Neural cell (in vitro differentiated cells): ENCODE data around the gene PSMC3. TPM values are rescaled to one million over a fixed set of nuclear protein-coding genes. Genes with fewer than 3 reads are reported as not detected.

ENCODE experiments used
- H2AFZ ChIP-seq: fragments of 200-600, 300-800 bp; sonication (generic), shearing (Covaris generic); 2 replicates; pipeline ENCODE4 v1.6.0; 2014; ENCODE audit warnings: low read depth, mild to moderate bottlenecking, antibody characterized with exemption, low read length, moderate library complexity
- H3F3A ChIP-seq: fragments of 200-600 bp; shearing (Covaris generic); 2 replicates; pipeline ENCODE4 v1.6.1; 2016; ENCODE audit warnings: mild to moderate bottlenecking, moderate library complexity, mixed read lengths, antibody characterized with exemption, low read length; ENCODE audit not compliant: insufficient read depth, poor library complexity, severe bottlenecking
- H3K27ac ChIP-seq: fragments of 200-600, 300-800 bp; sonication (generic), shearing (Covaris generic); 2 replicates; pipeline ENCODE4 v1.5.1; 2014; ENCODE audit warnings: mild to moderate bottlenecking, low read length, moderate library complexity
- H3K27me3 ChIP-seq: fragments of 300-800, 200-600 bp; sonication (generic), shearing (Covaris generic); 2 replicates; pipeline ENCODE4 v1.6.0; 2014; ENCODE audit warnings: mild to moderate bottlenecking, low read depth, low read length, moderate library complexity; ENCODE audit not compliant: insufficient read depth
- H3K36me3 ChIP-seq: fragments of 300-800, 200-600 bp; sonication (generic), shearing (Covaris generic); 2 replicates; pipeline ENCODE4 v1.5.1; 2014; ENCODE audit warnings: mild to moderate bottlenecking, antibody characterized with exemption, low read length, moderate library complexity; ENCODE audit not compliant: insufficient read depth
- H3K4me2 ChIP-seq: fragments of 300-800, 200-600 bp; sonication (generic), shearing (Covaris generic); 2 replicates; pipeline ENCODE4 v1.6.0; 2014; ENCODE audit warnings: mild to moderate bottlenecking, low read length
- H3K4me3 ChIP-seq: fragments of 300-800, 200-600 bp; sonication (generic), shearing (Covaris generic); 2 replicates; pipeline ENCODE4 v1.5.1; 2014; ENCODE audit warnings: mild to moderate bottlenecking, low read length, moderate library complexity
- H3K79me2 ChIP-seq: fragments of 200-600 bp; shearing (Covaris generic); replicated peaks from 2 replicates; pipeline ENCODE4 v1.6.0; 2014; ENCODE audit warnings: mild to moderate bottlenecking, low read length, moderate library complexity; ENCODE audit not compliant: insufficient read depth
- H3K9ac ChIP-seq: fragments of 300-800, 200-600 bp; sonication (generic), shearing (Covaris generic); 2 replicates; pipeline ENCODE4 v1.6.1; 2016; ENCODE audit warnings: mild to moderate bottlenecking, low read length, mixed read lengths
- H3K9me2 ChIP-seq: fragments of 200-600 bp; shearing (Covaris generic); 2 replicates; pipeline ENCODE4 v1.6.1; 2016; ENCODE audit warnings: mild to moderate bottlenecking, low read length, mixed read lengths; ENCODE audit not compliant: insufficient read depth
- H3K9me3 ChIP-seq: fragments of 200-600, 300-800 bp; sonication (generic), shearing (Covaris generic); 2 replicates; pipeline ENCODE4 v1.6.1; 2016; ENCODE audit warnings: mild to moderate bottlenecking, mixed run types, low read length, moderate library complexity, mixed read lengths
- H4K20me1 ChIP-seq: fragments of 200-600 bp; shearing (Covaris generic); 2 replicates; pipeline ENCODE4 v1.6.1; 2016; ENCODE audit warnings: mild to moderate bottlenecking, mixed run types; ENCODE audit not compliant: insufficient read depth
- CTCF ChIP-seq: fragments of 450-650 bp; IDR thresholded peaks from 2 replicates; pipeline ENCODE4 v1.5.1; 2014; ENCODE audit warnings: antibody characterized with exemption, mild to moderate bottlenecking, moderate library complexity; ENCODE audit not compliant: poor library complexity, severe bottlenecking
- EP300 ChIP-seq: fragments of 450-650 bp; conservative IDR thresholded peaks from 2 replicates; pipeline ENCODE4 v1.6.1; 2014; ENCODE audit warnings: antibody characterized with exemption, mild to moderate bottlenecking, moderate library complexity; ENCODE audit not compliant: poor library complexity, severe bottlenecking
- EZH2 ChIP-seq: fragments of 200-600, 300-800 bp; shearing (Covaris generic), sonication (generic); IDR thresholded peaks from 2 replicates; pipeline ENCODE4 v1.6.1; 2014; ENCODE audit warnings: antibody characterized with exemption, low read length, borderline replicate concordance, mild to moderate bottlenecking; ENCODE audit not compliant: insufficient read depth, poor library complexity, severe bottlenecking
- MXI1 ChIP-seq: fragments of 450-650 bp; conservative IDR thresholded peaks from 2 replicates; pipeline ENCODE4 v1.6.1; 2014; ENCODE audit warnings: antibody characterized with exemption, mild to moderate bottlenecking; ENCODE audit not compliant: poor library complexity, severe bottlenecking
- POLR2AphosphoS5 ChIP-seq: IDR thresholded peaks from 2 replicates; pipeline ENCODE4 v1.6.1; 2012
- RAD21 ChIP-seq: fragments of 450-650 bp; conservative IDR thresholded peaks from 2 replicates; pipeline ENCODE4 v1.6.1; 2014; ENCODE audit warnings: antibody characterized with exemption, mild to moderate bottlenecking, moderate library complexity
- REST ChIP-seq: IDR thresholded peaks from 2 replicates; pipeline ENCODE4 v1.6.1; 2012; ENCODE audit warnings: borderline replicate concordance
- SMC3 ChIP-seq: fragments of 450-650 bp; conservative IDR thresholded peaks from 2 replicates; pipeline ENCODE4 v1.6.1; 2014; ENCODE audit warnings: antibody characterized with exemption, mild to moderate bottlenecking, moderate library complexity; ENCODE audit not compliant: poor library complexity
- TAF1 ChIP-seq: IDR thresholded peaks from 2 replicates; pipeline ENCODE4 v1.6.1; 2012; ENCODE audit warnings: low read depth
- polyA plus RNA-seq: library from polyadenylated mRNA; depleted of rRNA; stranded (reverse); fragments of >200 nt; gene quantifications from 2 replicates; pipeline ENCODE4 v1.2.3, GENCODE V29; 2014

Gene PSMC3
- polyA plus RNA-seq, 1 donor from 2014 or later: 157 TPM

GRCh38 chr11:47438721-47439120 is 12.5 kb upstream of the PSMC3 start:
- H3K4me3 ChIP-seq: no peak overlapping the region
- H3K9me2 ChIP-seq: no peaks in the 10 kb centered on the region
- H3K36me3 ChIP-seq: no peaks in the 10 kb centered on the region
- no peaks in the 10 kb centered on the region for H3K27me3 ChIP-seq
- no peaks in the 10 kb centered on the region for H4K20me1 ChIP-seq
- no peaks in the 10 kb centered on the region for H3F3A ChIP-seq
- no peak overlapping the region for H3K9ac ChIP-seq
- H3K79me2 ChIP-seq: no peaks in the 10 kb centered on the region
- H3K27ac ChIP-seq: no peak overlapping the region
- TF ChIP-seq EP300 (no peak), MXI1 (no peak), TAF1 (no peak), EZH2 (no peak), POLR2AphosphoS5 (no peak), CTCF (no peak), SMC3 (no peak), RAD21 (no peak), REST (no peak)
- no peak overlapping the region for H3K4me2 ChIP-seq
- H2AFZ ChIP-seq: no peak overlapping the region
- H3K9me3 ChIP-seq: no peaks in the 10 kb centered on the region

- Histone ChIP-seq H2AFZ (no peak overlapping the region), H3K36me3 (no peaks in the 10 kb centered on the region), H3K9me3 (no peaks in the 10 kb centered on the region), H3K4me3 (no peak overlapping the region), H3F3A (no peaks in the 10 kb centered on the region), H3K4me2 (no peak overlapping the region), H3K27me3 (no peaks in the 10 kb centered on the region), H3K9me2 (no peaks in the 10 kb centered on the region), H3K79me2 (no peaks in the 10 kb centered on the region), H4K20me1 (no peaks in the 10 kb centered on the region), H3K9ac (no peak overlapping the region), H3K27ac (no peak overlapping the region)
- TF ChIP-seq SMC3: no peak
- TF ChIP-seq EZH2: no peak
- TF ChIP-seq POLR2AphosphoS5: no peak
- TF ChIP-seq TAF1: no peak
- no peak for TF ChIP-seq REST
- no peak for TF ChIP-seq CTCF
- no peak for TF ChIP-seq RAD21
- TF ChIP-seq MXI1: no peak
- TF ChIP-seq EP300: no peak
These were observed 11.6 kb upstream of the PSMC3 start for GRCh38 chr11:47437746-47438418.
